Upper lobe of left lung (tissue), 4 donors: ENCODE measurements around the gene ZFP36L2.

Experiments
- EP300 ChIP-seq, 4 donors: sonication (generic); formaldehyde crosslinking; IDR thresholded peaks; one replicate each; pipeline ENCODE4 v1.5.1; 2017; ENCODE audit warnings: antibody characterized with exemption in 4 of 4, control low read depth in 2 of 4
- POLR2AphosphoS5 ChIP-seq, 2 donors: sonication (generic); formaldehyde crosslinking; IDR thresholded peaks; one replicate each; pipeline ENCODE4 v1.5.1; 2017; ENCODE audit warnings: antibody characterized with exemption in 2 of 2
- TF ChIP-seq, protein P1 (sequence below), 6 experiments: fragments of 450-650 bp in 4 of 6; fragments of 200-600 bp in 2 of 6; sonication (generic) in 2 of 6; IDR thresholded peaks; one replicate each; pipeline ENCODE4 v1.5.1; 2016 to 2019; ENCODE audit warnings: antibody characterized with exemption in 6 of 6

DNA sequence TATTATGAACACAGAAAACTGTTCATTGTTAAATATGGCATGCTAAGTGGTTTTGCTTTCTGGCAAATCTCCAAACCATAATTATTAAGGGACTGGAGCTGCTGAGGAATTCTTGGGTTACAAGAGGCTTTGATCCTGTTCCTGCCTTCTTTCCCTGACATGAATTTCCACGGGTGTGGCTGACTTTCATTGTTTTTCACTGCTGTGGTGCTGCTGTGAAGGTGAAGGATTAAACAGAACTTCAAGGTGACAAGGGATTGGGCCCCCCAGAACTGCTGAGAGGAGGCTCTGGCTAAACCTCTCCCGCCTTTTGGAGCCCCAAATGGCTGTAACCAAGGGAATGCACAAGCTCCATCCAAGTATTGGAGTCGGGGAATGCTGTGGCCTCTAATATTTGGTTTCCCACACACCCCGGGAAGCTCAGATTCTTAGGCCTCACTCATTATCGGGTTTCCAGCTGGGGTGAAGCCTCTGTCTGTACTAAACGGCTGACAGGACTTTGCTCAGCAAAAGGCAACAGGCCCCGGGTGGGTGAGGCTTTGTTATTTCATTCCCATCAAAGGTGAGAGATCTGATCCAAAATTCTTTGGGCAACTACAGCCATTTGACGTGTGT, 29.0 kb upstream of the ZFP36L2 start:
- no peak for TF ChIP-seq EP300 (IDR thresholded peaks at IDR 0.05)
- TF ChIP-seq, protein P1, sequence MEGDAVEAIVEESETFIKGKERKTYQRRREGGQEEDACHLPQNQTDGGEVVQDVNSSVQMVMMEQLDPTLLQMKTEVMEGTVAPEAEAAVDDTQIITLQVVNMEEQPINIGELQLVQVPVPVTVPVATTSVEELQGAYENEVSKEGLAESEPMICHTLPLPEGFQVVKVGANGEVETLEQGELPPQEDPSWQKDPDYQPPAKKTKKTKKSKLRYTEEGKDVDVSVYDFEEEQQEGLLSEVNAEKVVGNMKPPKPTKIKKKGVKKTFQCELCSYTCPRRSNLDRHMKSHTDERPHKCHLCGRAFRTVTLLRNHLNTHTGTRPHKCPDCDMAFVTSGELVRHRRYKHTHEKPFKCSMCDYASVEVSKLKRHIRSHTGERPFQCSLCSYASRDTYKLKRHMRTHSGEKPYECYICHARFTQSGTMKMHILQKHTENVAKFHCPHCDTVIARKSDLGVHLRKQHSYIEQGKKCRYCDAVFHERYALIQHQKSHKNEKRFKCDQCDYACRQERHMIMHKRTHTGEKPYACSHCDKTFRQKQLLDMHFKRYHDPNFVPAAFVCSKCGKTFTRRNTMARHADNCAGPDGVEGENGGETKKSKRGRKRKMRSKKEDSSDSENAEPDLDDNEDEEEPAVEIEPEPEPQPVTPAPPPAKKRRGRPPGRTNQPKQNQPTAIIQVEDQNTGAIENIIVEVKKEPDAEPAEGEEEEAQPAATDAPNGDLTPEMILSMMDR (IDR thresholded peaks at IDR 0.05) = no peak
- TF ChIP-seq POLR2AphosphoS5 (IDR thresholded peaks at IDR 0.05) = no peak
